ENCODE measurements around the gene IQCH. TPM values are rescaled to one million over a fixed set of nuclear protein-coding genes. Genes with fewer than 3 reads are reported as not detected.

IQCH gene
- total and polyA plus RNA-seq, 8 donors: 0.49 to 1.6 (median 1.2) TPM

GRCh38 chr15:67511606-67512005 lies 257.0 kb downstream of the IQCH start:
- no peak overlapping the region for H3K27ac ChIP-seq
- H3K4me1 ChIP-seq: no peaks in the 10 kb centered on the region
- DNase-seq (no peak), FAIRE-seq (no peak), ATAC-seq (no peak)
- no peaks in the 10 kb centered on the region for H3K9me3 ChIP-seq
- H3K4me3 ChIP-seq: no peak overlapping the region
- no peaks in the 10 kb centered on the region for H3K27me3 ChIP-seq
- peaks cover 0 to 4% (median 0%) of the 10 kb centered on the region in 3 donors for H3K36me3 ChIP-seq
- no peak for TF ChIP-seq CTCF (IDR thresholded peaks at IDR 0.05)
- 96 to 97% methylated on average over 3 of the region's 3 CpGs for WGBS, 2 donors
- intact Hi-C loops (cut with DNase I): no loop called here

GRCh38 chr15:67512140-67512539 lies 257.6 kb downstream of the IQCH start:
- no peak for ATAC-seq
- no peak for DNase-seq
- peaks cover 0 to 4% (median 0%) of the 10 kb centered on the region in 3 donors for H3K36me3 ChIP-seq
- no peak overlapping the region for H3K27ac ChIP-seq
- WGBS, 2 donors: 25 to 36% methylated on average over 3 of the region's 3 CpGs
- no peaks in the 10 kb centered on the region for H3K9me3 ChIP-seq
- TF ChIP-seq CTCF (IDR thresholded peaks at IDR 0.05): no peak
- no peaks in the 10 kb centered on the region for H3K4me1 ChIP-seq
- no peaks in the 10 kb centered on the region for H3K27me3 ChIP-seq
- intact Hi-C loops (cut with DNase I): no loop called here
- no peak for FAIRE-seq
- no peak overlapping the region for H3K4me3 ChIP-seq

DNA sequence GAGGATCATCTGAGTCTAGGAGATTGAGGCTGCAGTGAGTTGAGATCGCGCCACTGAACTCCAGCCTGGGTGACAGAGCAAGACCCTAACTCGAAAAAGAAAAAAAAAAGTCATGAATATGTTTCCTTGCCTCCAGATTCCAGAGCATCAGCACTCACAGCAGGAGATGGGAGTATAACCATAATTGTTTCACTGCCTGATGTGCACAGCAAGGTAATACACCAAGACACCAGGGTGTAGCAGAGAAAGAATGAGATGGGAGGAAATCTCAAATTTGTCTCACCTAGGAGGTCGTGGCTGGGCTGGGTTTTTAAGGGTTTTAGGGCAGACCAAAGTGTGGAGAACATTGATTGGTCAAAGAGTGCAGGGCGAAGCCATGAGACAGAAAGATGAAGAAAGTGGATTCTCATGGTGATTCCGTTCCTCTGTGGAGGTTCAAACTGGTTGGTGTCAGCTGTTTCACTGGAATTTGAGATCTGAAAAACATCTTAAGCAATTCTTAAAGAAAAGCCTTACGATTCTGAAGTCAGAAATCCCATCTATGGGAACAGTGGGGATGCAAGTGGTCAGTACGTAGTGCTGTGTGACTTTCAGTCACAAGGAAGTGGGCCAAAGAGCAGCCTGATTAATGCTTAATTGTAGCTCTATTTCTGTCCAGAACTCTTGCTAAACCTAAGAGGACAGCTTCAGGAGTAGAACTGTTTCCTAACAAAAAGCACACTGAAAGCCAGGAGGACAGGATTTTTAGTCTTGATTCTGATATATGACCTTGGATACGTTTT lies 258.5 kb downstream of the IQCH start:
- no peaks in the 10 kb centered on the region for H3K4me1 ChIP-seq
- 76 to 87% methylated on average over 9 of the region's 9 CpGs for WGBS, 2 donors
- no peaks in the 10 kb centered on the region for H3K27me3 ChIP-seq
- no peak for DNase-seq
- H3K9me3 ChIP-seq: no peaks in the 10 kb centered on the region
- FAIRE-seq: no peak
- no peak for TF ChIP-seq CTCF (IDR thresholded peaks at IDR 0.05)
- intact Hi-C loops (cut with DNase I): no loop called here
- H3K36me3 ChIP-seq: peaks cover 0 to 4% (median 0%) of the 10 kb centered on the region in 3 donors
- ATAC-seq: no peak
- H3K4me3 ChIP-seq: no peak overlapping the region
- no peak overlapping the region for H3K27ac ChIP-seq

DNA sequence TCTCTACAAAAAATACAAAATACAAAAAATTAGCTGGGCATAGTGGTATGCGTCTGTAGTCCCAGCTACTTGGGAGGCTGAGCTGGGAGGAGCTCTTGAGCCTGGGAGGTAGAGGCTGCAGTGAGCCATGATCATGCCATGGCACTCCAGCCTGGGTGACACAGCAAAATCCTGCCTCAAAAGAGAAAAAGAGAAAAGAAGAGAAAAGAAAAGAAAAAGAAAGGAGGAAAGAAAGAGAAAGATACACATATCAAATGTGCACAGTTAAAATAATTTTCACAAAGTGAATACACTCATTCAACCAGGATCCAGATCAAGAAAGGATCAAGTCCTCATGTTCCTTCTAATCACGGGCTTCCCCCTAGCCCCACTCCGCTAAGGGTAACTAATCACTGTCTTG lies 260.5 kb downstream of the IQCH start:
- peaks cover 0 to 2% (median 0%) of the 10 kb centered on the region in 3 donors for H3K4me1 ChIP-seq

More for the DNA sequence above, 260.5 kb downstream of the IQCH start:
- DNase-seq (no peak), FAIRE-seq (no peak), ATAC-seq (no peak)
- 95 to 100% methylated on average over 3 of the region's 3 CpGs for WGBS, 2 donors
- Histone ChIP-seq H3K27ac (no peak overlapping the region), H3K27me3 (no peaks in the 10 kb centered on the region), H3K4me3 (no peak overlapping the region), H3K9me3 (no peaks in the 10 kb centered on the region), H3K36me3 (peaks cover 0 to 4% (median 0%) of the 10 kb centered on the region in 3 donors)
- TF ChIP-seq CTCF (IDR thresholded peaks at IDR 0.05): no peak
- intact Hi-C loops (cut with DNase I): no loop called here

Data from pancreas (tissue), 10 donors.